Measurements from ENCODE around the gene C2CD4C. TPM values are rescaled to one million over a fixed set of nuclear protein-coding genes. Genes with fewer than 3 reads are reported as not detected.

C2CD4C gene
- total RNA-seq, 1 experiment from 2014 or later = 9.8 TPM

- Mint-ChIP-seq H3K4me1 (no peaks in the 10 kb centered on the region), H3K9me3 (peaks cover 17% of the 10 kb centered on the region), H3K36me3 (peaks cover 13% of the 10 kb centered on the region), H3K4me3 (no peak overlapping the region), H3K27ac (no peak overlapping the region), H3K27me3 (ENCODE audit: low read depth) (peaks cover 3% of the 10 kb centered on the region; the same call in 1 of the 2 replicates)
- ChIA-PET POLR2A (no interaction called here), CTCF (no interaction called here)
- ATAC-seq = no peak
- no peak for TF ChIP-seq TCF7 (CRISPR knock-in tag; IDR thresholded peaks at IDR 0.05; ENCODE audit: low read depth)
- TF ChIP-seq STAT6 (CRISPR knock-in tag; conservative IDR thresholded peaks at IDR 0.05; ENCODE audit: low read depth) = no peak
- no peak for TF ChIP-seq ZNF317 (CRISPR knock-in tag; IDR thresholded peaks at IDR 0.05; ENCODE audit: borderline replicate concordance, low read depth)
- TF ChIP-seq PRRX2 (CRISPR knock-in tag; IDR thresholded peaks at IDR 0.05) = no peak
- no peak for TF ChIP-seq NFATC4 (CRISPR knock-in tag; IDR thresholded peaks at IDR 0.05)
- no peak for TF ChIP-seq E2F5 (CRISPR knock-in tag; IDR thresholded peaks at IDR 0.05)
- TF ChIP-seq ELF4 (CRISPR knock-in tag; IDR thresholded peaks at IDR 0.05; ENCODE audit: low read depth) = no peak
- no peak for TF ChIP-seq CBFB (CRISPR knock-in tag; IDR thresholded peaks at IDR 0.05; ENCODE audit: low read depth)
- no peak for TF ChIP-seq RORB (CRISPR knock-in tag; IDR thresholded peaks at IDR 0.05)
- no peak for TF ChIP-seq NR3C1 (CRISPR knock-in tag; conservative IDR thresholded peaks at IDR 0.05; ENCODE audit: low read depth)
- DNase-seq (ENCODE audit: low spot score) = no peak
These were observed 38.1 kb upstream of the C2CD4C start for GRCh38 chr19:447064-447426.

GRCh38 chr19:444677-445210 lies 35.8 kb upstream of the C2CD4C start:
- Mint-ChIP-seq H3K27ac (no peak overlapping the region), H3K27me3 (ENCODE audit: low read depth) (no peaks in the 10 kb centered on the region), H3K4me1 (no peaks in the 10 kb centered on the region; the same call in 1 of the 2 replicates), H3K36me3 (0 out of 2 replicates have a peak, but pooled peaks cover 7% of the 10 kb centered on the region), H3K9me3 (peaks cover 5% of the 10 kb centered on the region), H3K4me3 (no peak overlapping the region)
- CTCF ChIA-PET = no interaction called here
- POLR2A ChIA-PET = no interaction called here
- DNase-seq (ENCODE audit: low spot score) (no peak), ATAC-seq (no peak)
- TF ChIP-seq PRRX2 (CRISPR knock-in tag; IDR thresholded peaks at IDR 0.05) (no peak), ELF4 (CRISPR knock-in tag; IDR thresholded peaks at IDR 0.05; ENCODE audit: low read depth) (no peak), ZBTB21 (CRISPR knock-in tag; IDR thresholded peaks at IDR 0.05; ENCODE audit: borderline replicate concordance) (no peak), TEAD4 (CRISPR knock-in tag; IDR thresholded peaks at IDR 0.05) (no peak), ZNF423 (CRISPR knock-in tag; IDR thresholded peaks at IDR 0.05) (no peak), ARID4B (CRISPR knock-in tag; IDR thresholded peaks at IDR 0.05; ENCODE audit: borderline replicate concordance) (no peak), E2F1 (CRISPR knock-in tag; IDR thresholded peaks at IDR 0.05) (no peak), SP1 (CRISPR knock-in tag; conservative IDR thresholded peaks at IDR 0.05) (no peak), PREB (CRISPR knock-in tag; IDR thresholded peaks at IDR 0.05; ENCODE audit: borderline replicate concordance) (no peak), ETV6 (CRISPR knock-in tag; IDR thresholded peaks at IDR 0.05) (no peak), JUN (CRISPR knock-in tag; IDR thresholded peaks at IDR 0.05) (no peak), GABPB1 (CRISPR knock-in tag; IDR thresholded peaks at IDR 0.05) (no peak), SMAD4 (CRISPR knock-in tag; IDR thresholded peaks at IDR 0.05) (no peak), ZNF416 (CRISPR knock-in tag; IDR thresholded peaks at IDR 0.05) (no peak), IRF1 (CRISPR knock-in tag; IDR thresholded peaks at IDR 0.05) (no peak), TEAD1 (CRISPR knock-in tag; IDR thresholded peaks at IDR 0.05) (no peak)

Data from WTC11 (cell line).